ENCODE results near the gene MYO3B. TPM values are rescaled to one million over a fixed set of nuclear protein-coding genes. Genes with fewer than 3 reads are reported as not detected.

The MYO3B gene
- total RNA-seq, 1 experiment from 2014 or later, result 0.63 TPM

DNA sequence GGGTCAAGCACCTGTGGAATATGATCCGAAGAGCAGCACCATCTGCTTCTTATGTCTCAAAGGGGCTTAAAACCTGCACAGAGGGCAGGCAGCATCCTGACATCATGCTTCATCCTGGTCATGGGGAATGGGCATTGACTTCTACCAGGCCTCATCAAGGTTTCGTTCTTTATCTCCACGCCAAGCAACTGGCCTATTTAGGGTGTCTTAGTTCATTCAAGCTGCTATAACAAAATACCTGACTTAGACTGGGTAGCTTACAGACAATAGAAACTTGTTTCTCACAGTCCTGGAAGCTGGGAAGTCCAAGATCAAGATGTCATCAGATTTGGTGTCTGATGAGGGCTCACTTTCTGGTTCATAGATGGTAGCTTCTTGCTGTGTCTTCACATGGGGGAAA is 69.4 kb downstream of the MYO3B start:
- WGBS (ENCODE audit: extremely low coverage, insufficient read length, low lambda C conversion rate), result no CpG with 5 or more reads among the region's 3 CpGs
- TF ChIP-seq CTCF (conservative IDR thresholded peaks at IDR 0.05), result no peak
- Histone ChIP-seq H3K79me1 (ENCODE audit: insufficient read depth, low read depth, low read length, poor library complexity, severe bottlenecking) (no peaks in the 10 kb centered on the region), H3K27ac (ENCODE audit: insufficient read length, low read depth, low read length) (no peak overlapping the region), H2AK5ac (ENCODE audit: insufficient read length, low read length) (no peak overlapping the region), H4K91ac (ENCODE audit: insufficient read length, low read depth, low read length) (no peak overlapping the region), H4K5ac (ENCODE audit: insufficient read length, low read depth, low read length) (no peak overlapping the region), H3K56ac (ENCODE audit: insufficient read length, low read depth, low read length) (no peak overlapping the region), H2AFZ (ENCODE audit: low read length) (no peak overlapping the region), H2BK15ac (ENCODE audit: low read depth, low read length) (no peak overlapping the region), H2BK120ac (ENCODE audit: low read depth, low read length, poor library complexity, severe bottlenecking) (no peak overlapping the region), H2BK12ac (ENCODE audit: insufficient read length, low read depth, low read length) (no peak overlapping the region), H3K4me2 (ENCODE audit: insufficient read depth, insufficient read length, low read length) (no peak overlapping the region), H3K4me1 (ENCODE audit: insufficient read depth, low read length) (no peaks in the 10 kb centered on the region), H3K18ac (ENCODE audit: insufficient read length, low read depth, low read length) (no peak overlapping the region), H4K8ac (replicated peaks; ENCODE audit: insufficient read length, low read depth, low read length) (no peak overlapping the region), H3K9me3 (ENCODE audit: control insufficient read depth, low read depth, low read length) (no peaks in the 10 kb centered on the region), H3K23me2 (ENCODE audit: insufficient read length, low read depth, low read length, poor library complexity, severe bottlenecking) (no peaks in the 10 kb centered on the region), H2BK20ac (ENCODE audit: low read depth, low read length, poor library complexity, severe bottlenecking) (no peak overlapping the region), H3K9ac (ENCODE audit: extremely low read depth, insufficient read length, low read length) (no peak overlapping the region), H2BK5ac (ENCODE audit: insufficient read length, low read length) (no peak overlapping the region), H3K79me2 (ENCODE audit: insufficient read depth, low read length) (no peaks in the 10 kb centered on the region), H4K20me1 (ENCODE audit: control insufficient read depth, insufficient read depth, insufficient read length) (no peaks in the 10 kb centered on the region), H3K4ac (ENCODE audit: low read depth, low read length) (no peak overlapping the region), H3T11ph (ENCODE audit: low read length) (no peak overlapping the region), H3K27me3 (ENCODE audit: insufficient read depth, low read length) (no peaks in the 10 kb centered on the region), H3K14ac (ENCODE audit: insufficient read depth, low read length) (no peak overlapping the region), H3K23ac (ENCODE audit: insufficient read length, low read depth, low read length) (no peak overlapping the region)
- no peak for DNase-seq
- Mint-ChIP-seq H3K27ac (no peak overlapping the region), H3K4me3 (no peak overlapping the region), H3K36me3 (ENCODE audit: insufficient read depth in 1 of 3, low read depth in 3 of 3) (no peaks in the 10 kb centered on the region), H3K4me1 (no peaks in the 10 kb centered on the region), H3K9me3 (no peaks in the 10 kb centered on the region), H3K27me3 (ENCODE audit: low read depth) (no peaks in the 10 kb centered on the region; the same call in none of the 2 replicates)

Data from H9 (cell line).